ENCODE measurements around the gene RING1.

Gene RING1

GRCh38 chr6:33208091-33208967 is at the start of gene RING1:
RING1 (plus strand) TSS chr6:33208500; CDS start chr6:33208823, 323 bp downstream.
- peak; percentile 87 for DNase-seq

GRCh38 chr6:33160096-33160495 is 48.2 kb upstream of the RING1 start:
- DNase-seq: no peak

- DNase-seq: peak; percentile 78
Measured at GRCh38 chr6:33160728-33161344, 47.5 kb upstream of the RING1 start.

GRCh38 chr6:33161354-33162331 is 46.7 kb upstream of the RING1 start:
- DNase-seq: peak; percentile 77

GRCh38 chr6:33163540-33163939 is 44.8 kb upstream of the RING1 start:
- DNase-seq: no peak

- no peak for DNase-seq
Measured at GRCh38 chr6:33164176-33164575, 44.1 kb upstream of the RING1 start.

GRCh38 chr6:33164665-33165373 is 43.5 kb upstream of the RING1 start:
- DNase-seq: no peak

- no peak for DNase-seq
Measured at GRCh38 chr6:33165581-33166258, 42.6 kb upstream of the RING1 start.

- DNase-seq: no peak
Measured at GRCh38 chr6:33166363-33166762, 41.9 kb upstream of the RING1 start.

GRCh38 chr6:33166811-33167210 is 41.5 kb upstream of the RING1 start:
- no peak for DNase-seq

GRCh38 chr6:33167374-33168283 is 40.7 kb upstream of the RING1 start:
- DNase-seq: no peak

- no peak for DNase-seq
Measured at GRCh38 chr6:33168284-33168601, 40.1 kb upstream of the RING1 start.

GRCh38 chr6:33168639-33169038 is 39.7 kb upstream of the RING1 start:
- DNase-seq: no peak

GRCh38 chr6:33169291-33170175 is 38.8 kb upstream of the RING1 start:
- no peak for DNase-seq

- DNase-seq: no peak
Measured at GRCh38 chr6:33170176-33171015, 37.9 kb upstream of the RING1 start.

GRCh38 chr6:33171016-33171879 is 37.1 kb upstream of the RING1 start:
- DNase-seq: no peak

GRCh38 chr6:33171880-33172687 is 36.2 kb upstream of the RING1 start:
- no peak for DNase-seq

All from RPMI8226 (cell line).